ENCODE measurements around the gene TAS2R46.
"Not testable (repeated sequence)": the region's sequence is repeated elsewhere in the genome, so short reads cannot be mapped to it uniquely, and the experiment has no call there.

TAS2R46 gene, protein sequence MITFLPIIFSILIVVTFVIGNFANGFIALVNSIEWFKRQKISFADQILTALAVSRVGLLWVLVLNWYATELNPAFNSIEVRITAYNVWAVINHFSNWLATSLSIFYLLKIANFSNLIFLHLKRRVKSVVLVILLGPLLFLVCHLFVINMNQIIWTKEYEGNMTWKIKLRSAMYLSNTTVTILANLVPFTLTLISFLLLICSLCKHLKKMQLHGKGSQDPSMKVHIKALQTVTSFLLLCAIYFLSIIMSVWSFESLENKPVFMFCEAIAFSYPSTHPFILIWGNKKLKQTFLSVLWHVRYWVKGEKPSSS

DNA sequence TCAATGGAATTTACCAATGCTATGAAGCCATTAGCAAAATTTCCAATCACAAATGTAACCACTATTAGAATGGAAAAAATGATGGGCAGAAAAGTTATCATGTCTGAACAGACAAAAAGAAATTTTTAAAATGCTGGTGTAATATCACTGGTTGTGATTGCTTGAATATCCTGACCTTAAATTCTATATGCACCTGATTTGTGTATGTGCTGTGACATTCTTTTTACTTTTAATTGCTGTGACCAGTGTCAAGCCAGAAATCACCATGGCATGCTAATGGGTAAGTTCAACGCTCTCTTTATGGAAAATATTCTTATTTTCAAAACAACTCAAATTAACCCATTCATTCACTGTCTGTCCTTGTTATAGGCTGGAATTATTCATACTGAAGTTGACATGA is at the start of gene TAS2R46:
TSS of gene TAS2R46 (minus strand) at position 101 of the 400 bp plus-strand sequence. CDS start at position 101, 0 bp downstream.
- H3K27ac ChIP-seq; CTCF ChIA-PET; DNase-seq (ENCODE audit: low spot score); POLR2A ChIA-PET (ENCODE audit: low non-redundant PET): not testable (repeated sequence)

- DNase-seq (ENCODE audit: low spot score); CTCF ChIA-PET; POLR2A ChIA-PET (ENCODE audit: low non-redundant PET): not testable (repeated sequence)
Observed at GRCh38 chr12:11111213-11111612, 49.1 kb upstream of the TAS2R46 start.

GRCh38 chr12:11108862-11109261 is 46.8 kb upstream of the TAS2R46 start:
- ChIA-PET CTCF (no interaction called here), POLR2A (ENCODE audit: low non-redundant PET) (no interaction called here)
- TF ChIP-seq CTCF (conservative IDR thresholded peaks at IDR 0.05; ENCODE audit: low read depth): no peak
- DNase-seq (ENCODE audit: low spot score): no peak
- no peak overlapping the region for H3K27ac ChIP-seq

More at GRCh38 chr12:11111213-11111612, 49.1 kb upstream of the TAS2R46 start:
- not testable (repeated sequence) for H3K27ac ChIP-seq

- no peak for DNase-seq (ENCODE audit: low spot score)
- TF ChIP-seq CTCF (conservative IDR thresholded peaks at IDR 0.05; ENCODE audit: low read depth): no peak
Observed at GRCh38 chr12:11107719-11108118, 45.6 kb upstream of the TAS2R46 start.

GRCh38 chr12:11106288-11106687 is 44.2 kb upstream of the TAS2R46 start:
- POLR2A ChIA-PET (ENCODE audit: low non-redundant PET): no interaction called here
- DNase-seq (ENCODE audit: low spot score): no peak
- CTCF ChIA-PET: no interaction called here
- no peak overlapping the region for H3K27ac ChIP-seq
- no peak for TF ChIP-seq CTCF (conservative IDR thresholded peaks at IDR 0.05; ENCODE audit: low read depth)

More at GRCh38 chr12:11107719-11108118, 45.6 kb upstream of the TAS2R46 start:
- CTCF ChIA-PET: interaction anchor here (0.6 kb wide), 2 partner anchors 118 to 954 kb away, joined by 3 read pairs; no protein-coding TSS in a partner anchor
- no peak overlapping the region for H3K27ac ChIP-seq
- POLR2A ChIA-PET (ENCODE audit: low non-redundant PET): no interaction called here

DNA sequence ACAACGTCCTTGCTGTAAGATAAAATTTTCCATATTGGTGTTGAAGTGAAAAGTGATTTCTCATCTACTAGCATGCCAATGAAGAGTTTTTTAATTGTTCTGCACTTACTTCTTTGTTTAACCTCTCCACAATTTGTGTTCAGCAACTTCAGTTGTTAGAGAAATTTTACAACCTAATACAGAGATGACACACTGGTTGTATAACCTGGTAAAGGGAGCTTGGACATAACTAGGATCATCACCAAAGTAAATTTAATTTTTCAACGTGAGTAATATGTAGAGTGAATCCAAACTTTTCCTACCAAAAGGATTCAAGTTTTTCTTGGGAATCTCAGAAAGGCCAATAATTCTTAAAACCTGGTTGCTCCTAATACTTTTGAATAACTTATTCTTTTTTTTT is 43.5 kb upstream of the TAS2R46 start:
- no peak for TF ChIP-seq CTCF (conservative IDR thresholded peaks at IDR 0.05; ENCODE audit: low read depth)
- ChIA-PET POLR2A (ENCODE audit: low non-redundant PET) (no interaction called here), CTCF (no interaction called here)
- DNase-seq (ENCODE audit: low spot score): no peak
- no peak overlapping the region for H3K27ac ChIP-seq

DNA sequence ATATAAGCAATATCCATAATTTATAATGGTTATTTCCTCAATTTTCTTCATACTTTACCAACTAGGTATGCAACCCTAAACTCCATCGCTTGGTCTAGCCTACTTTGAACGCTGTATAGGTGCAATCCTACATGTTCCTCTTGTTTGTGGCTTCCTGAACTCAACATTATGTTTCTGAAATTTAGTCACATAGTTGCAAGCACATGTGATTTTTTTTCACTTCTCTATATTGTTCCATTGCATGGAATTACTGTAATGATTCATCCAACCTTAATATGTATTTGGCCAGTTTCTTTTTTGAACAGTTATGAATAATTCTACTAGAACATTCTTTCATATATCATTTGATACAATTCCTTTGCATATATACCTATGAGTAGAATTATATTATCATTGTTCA is 32.8 kb upstream of the TAS2R46 start:
- DNase-seq (ENCODE audit: low spot score); CTCF ChIA-PET; POLR2A ChIA-PET (ENCODE audit: low non-redundant PET); H3K27ac ChIP-seq: not testable (repeated sequence)

- CTCF ChIA-PET: no interaction called here
- DNase-seq (ENCODE audit: low spot score): no peak
- H3K27ac ChIP-seq: no peak within 1 kb of the TSS
- POLR2A ChIA-PET (ENCODE audit: low non-redundant PET): no interaction called here
- no peak for TF ChIP-seq CTCF (conservative IDR thresholded peaks at IDR 0.05; ENCODE audit: low read depth)
Observed at GRCh38 chr12:11092128-11092527, 30.0 kb upstream of the TAS2R46 start, which contains the start of gene TAS2R43. TSS of gene TAS2R43 (minus strand) at chr12:11092313. CDS start at chr12:11092229, 84 bp downstream.
